ENCODE data around the gene PLXDC2.

- TF ChIP-seq POLR2AphosphoS5 (IDR thresholded peaks at IDR 0.05; ENCODE audit: low read depth) = no peak
- TF ChIP-seq CTCF (conservative IDR thresholded peaks at IDR 0.05; ENCODE audit: low read depth in 2 of 2) = no peak
- no peak for TF ChIP-seq EZH2 (IDR thresholded peaks at IDR 0.05; ENCODE audit: low read depth, unreplicated experiment)
These were observed 471.8 kb downstream of the PLXDC2 start for GRCh38 chr10:20288060-20288459.
